ENCODE data around the gene ESRRB.

ESRRB gene

GRCh38 chr14:76352639-76353281 is 23.2 kb upstream of the ESRRB start:
- DNase-seq, result peak; percentile 41

DNA sequence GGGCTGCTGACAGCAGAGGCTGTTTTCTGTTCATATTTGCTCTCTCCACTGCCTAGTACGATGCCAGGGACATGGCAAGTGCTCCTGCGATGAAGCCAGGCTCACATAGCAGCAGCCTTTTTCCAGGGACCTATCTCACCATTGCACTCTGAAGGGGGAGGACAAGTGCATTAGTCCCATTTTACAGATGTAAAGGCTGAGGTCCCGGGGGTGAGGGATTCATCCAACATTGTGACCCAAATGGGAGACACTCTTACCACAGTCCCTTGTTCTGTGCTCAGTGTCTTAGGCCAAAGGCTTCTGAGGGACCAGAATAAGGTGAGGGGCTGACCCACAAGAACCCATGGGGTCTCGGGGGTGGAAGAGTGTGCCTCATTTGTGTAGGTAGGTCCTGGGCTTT is 21.6 kb upstream of the ESRRB start:
- DNase-seq, result no peak

DNA sequence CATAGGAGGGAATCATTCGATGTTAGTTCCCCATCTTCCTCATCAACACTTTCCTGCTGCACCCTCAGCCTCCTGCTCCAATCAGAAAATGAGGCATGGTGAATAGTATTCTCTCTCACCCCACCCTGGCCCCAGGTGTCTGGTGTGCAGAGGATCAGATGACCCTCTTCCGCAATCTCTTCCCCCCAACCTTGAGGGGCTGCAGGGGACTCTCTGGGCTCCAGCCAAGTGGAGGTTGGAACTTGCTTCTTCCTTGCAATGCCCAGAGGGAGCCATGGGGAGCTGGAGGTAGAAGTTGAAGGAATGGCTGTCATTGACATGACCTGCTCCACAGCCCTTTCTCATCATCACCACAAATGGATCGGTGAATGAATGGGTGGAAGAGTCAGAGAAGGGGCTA is 20.2 kb upstream of the ESRRB start:
- no peak for DNase-seq

DNA sequence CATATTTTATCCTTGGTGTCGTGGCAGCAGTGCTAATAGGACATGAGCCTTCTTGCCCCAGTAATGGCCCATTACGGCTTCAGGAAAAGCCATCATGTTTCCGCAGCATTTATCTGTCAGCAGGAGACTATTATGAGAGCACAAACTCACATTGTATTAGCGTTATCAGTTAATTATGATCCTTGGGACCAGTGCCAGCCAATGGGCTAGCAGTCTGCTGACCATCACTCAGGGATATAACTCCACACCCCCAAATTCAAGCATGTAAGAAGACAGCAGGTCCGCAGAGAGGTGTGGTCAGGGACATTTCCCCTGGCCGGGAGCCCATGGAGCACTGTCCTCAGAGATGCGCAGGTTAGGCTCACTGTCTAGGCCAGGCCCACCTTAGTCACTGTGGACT is 4.9 kb upstream of the ESRRB start:
- no peak for DNase-seq

DNA sequence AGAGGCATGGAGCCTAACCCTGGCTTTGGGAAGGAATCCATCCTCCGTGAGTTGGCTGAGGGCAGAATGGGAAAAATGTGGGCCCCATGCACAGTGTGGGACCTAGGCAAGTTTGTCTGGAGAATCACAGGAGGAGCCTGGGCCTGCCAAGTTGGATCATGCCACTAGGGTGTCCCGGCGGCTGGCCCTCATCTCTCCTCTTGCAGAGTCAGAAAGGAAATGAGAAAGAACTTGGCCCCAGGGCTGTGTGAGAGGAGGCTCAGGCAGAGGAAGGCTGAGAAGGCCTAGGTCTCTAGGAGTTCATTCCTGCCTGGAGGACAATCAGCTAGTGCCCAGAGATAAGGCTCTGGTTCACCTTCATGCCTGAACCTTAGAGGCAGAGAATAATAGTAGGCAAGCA is 2.5 kb upstream of the ESRRB start:
- no peak for DNase-seq

DNA sequence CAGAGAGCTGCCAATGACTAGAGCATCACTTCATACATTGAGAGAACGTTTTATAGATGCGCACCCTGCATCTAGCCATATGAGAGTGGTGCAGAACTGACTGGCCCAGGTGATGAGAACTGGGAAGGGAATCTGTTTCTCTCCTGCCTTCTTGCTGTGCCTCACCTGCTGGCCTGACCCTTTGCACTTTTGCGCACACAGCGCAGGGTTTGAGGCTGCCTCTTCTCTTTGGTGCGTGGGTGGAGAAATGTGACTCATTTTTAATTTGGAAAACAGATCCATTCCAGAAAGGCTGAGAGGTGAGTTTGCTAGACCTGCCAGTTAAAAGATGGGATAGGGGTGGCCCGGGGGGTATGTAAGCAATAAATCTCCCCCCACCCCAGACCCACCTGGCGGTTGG is 453 bp upstream of the ESRRB start:
- no peak for DNase-seq

DNA sequence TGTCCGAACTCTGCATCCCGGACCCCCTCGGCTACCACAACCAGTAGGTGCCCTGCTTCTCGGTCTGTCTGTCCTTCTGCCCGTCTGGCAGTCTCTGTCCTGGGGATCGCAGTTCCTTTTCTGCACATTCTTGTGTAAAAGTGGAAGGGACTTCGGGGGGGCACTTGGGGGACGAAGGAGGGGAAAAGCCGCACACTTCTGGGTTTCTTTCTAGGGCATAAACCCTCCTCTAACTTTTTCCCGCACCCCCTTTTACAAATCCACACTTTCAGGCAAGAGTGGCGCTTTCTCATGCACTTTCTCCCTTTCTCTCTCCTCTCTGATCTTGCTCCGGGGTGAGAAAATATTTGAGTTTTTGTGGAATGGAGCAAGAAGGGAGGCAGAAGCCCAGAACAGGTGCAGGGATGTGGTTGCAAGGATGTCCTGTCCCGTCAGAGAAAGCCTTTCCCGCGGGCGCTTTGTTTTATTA is 506 bp downstream of the ESRRB start:
- no peak for DNase-seq

DNA sequence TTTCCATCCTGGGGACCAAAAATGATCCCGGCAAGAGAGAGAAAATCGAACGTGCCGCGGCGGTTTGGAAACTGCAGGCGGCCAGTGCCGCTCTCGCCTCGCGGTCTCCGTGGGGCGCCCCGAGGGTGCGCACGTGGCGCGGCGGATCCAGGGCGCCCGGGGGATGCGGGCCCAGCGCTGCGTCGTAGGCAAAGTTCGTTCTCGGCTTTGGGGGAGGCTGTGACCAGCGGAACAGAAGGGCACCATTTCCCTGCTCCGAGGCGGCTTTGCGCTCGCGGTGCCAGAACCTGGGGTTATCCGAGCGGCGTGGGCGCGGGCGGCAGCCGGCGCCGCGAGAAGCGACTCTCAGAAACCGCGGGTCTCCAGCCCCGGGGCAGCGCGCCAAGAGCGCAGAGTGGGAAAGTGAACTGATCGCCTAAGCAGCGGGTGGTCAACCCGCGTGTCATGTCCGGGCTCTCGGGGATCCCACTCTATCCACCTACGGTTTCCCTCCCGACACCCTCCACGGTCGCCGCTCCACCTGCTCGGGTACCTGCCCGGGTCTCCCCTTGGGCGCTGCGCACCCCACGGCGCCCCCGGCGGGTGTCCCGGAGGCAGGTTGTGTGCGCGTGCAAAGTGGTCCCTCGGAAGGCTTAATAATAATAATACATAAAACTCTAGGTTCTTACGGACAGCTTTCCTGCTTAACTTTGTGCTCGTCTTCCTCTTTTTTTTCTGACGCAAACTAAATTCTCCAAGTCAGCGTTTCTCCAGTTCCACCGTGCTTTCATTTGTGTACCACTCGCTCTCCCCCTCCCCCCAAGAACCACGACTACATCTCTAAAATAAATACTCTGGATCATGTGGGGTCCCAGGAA is 1.2 kb downstream of the ESRRB start:
- no peak for DNase-seq

DNA sequence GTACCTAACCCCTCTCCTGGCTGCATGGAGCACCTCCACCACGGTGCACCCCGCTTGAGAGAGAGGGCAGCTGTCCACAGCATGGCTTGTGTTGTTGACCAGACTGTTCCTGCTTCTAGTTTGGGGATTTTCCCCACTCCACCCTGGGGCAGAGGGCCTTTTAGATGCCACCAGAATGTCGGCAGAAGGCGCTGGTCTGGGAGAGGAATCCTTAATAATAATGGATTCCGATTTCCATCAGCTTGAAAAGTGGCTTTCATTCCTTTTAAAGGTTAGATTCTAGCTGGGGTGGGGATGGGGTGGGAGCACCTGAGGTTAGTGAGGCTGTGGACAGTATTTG is 1.8 kb downstream of the ESRRB start:
- DNase-seq, result no peak

DNA sequence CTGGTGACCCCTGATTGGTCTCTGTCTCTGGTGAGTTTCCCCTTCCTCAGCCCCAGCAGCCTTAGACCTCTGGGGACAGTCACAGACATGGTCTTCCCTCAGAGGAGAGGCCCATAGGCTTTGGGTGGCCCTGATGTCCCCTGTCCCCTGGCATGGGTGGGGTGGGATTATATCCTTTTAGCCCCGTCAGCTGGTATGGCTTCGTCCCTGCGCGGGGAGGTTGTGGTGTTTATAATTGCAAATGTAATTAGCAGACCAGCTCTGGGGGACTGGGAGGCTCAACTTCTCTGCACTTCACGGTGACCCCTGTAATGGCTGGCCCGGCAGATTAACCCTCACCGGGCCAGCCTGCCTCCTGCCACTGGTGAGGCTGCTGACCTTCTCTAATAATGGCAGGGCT is 5.1 kb downstream of the ESRRB start:
- no peak for DNase-seq

DNA sequence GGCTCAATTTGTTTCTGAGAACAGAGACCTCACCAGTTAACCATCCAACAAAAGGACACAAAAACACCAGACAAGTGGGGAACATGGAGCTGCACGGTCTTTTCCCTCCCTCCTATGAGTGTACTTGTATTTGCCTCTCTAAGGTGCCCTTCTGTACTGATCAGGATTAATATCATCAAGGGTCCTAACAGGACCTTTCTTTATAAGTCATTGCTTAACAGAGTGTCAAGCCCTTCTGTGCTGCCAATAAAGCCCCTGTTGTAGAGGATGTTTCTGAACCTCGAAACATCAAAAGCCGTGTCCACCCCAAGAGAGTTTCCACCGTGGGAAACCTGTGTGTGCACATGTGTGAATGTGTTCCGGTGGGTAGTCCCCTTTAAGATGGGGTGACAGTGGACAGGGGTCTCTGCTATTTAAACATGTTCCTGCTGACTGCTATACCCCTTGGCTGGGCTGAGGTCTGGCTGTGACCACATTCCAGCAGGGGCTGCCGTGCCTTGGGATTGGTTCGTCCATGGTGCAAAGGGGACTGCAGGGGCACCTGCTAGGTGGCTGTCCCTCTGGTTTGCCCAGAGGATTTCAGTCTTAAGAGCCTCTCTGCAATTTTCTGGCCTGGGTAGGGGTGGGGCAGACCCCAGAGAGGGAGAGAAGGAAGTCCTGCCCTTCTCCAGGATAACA is 6.0 kb downstream of the ESRRB start:
- no peak for DNase-seq

GRCh38 chr14:76382495-76382832 is 6.5 kb downstream of the ESRRB start:
- no peak for DNase-seq

- no peak for DNase-seq
These were observed 9.5 kb downstream of the ESRRB start for GRCh38 chr14:76385435-76385834.

DNA sequence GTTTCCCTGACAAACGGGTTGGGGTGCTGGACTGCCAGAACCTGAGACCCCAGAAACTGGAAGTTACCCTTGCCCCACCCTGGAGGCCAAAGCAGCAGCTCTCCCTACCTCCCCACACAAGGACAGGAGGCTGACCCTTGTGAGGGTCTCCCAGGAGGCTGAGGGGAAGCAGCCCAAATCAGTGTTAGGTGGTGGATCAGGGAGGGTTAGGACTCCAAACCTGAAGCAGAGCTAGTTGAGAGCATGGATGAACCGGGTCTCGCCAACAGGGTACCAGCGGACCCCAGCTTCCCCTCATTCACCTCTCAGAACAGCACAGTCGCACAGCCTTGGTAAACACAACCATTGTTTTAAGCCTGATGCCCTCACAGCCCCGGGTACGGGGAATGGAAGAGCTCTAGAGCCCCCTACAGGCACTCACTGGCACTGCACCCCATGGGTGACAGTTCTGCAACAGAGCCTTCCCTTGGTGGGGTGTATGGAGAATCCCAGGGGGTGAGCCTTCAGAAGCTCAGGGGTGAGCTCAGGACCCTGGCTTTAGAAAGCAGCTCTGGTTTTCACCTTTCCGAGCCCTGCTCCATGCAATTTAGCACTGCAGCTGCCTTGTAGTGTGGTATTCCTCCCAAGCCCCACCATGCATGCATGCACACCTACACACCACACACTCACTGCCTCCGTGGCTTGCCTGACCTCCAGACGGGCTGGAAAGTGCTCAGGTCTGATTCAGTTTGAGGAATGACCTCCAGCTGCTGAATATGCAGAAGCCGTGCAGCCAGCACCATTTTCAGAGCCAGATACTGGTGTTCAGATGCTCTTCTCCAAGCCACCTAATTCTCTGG is 11.2 kb downstream of the ESRRB start:
- DNase-seq, result peak; percentile 58

DNA sequence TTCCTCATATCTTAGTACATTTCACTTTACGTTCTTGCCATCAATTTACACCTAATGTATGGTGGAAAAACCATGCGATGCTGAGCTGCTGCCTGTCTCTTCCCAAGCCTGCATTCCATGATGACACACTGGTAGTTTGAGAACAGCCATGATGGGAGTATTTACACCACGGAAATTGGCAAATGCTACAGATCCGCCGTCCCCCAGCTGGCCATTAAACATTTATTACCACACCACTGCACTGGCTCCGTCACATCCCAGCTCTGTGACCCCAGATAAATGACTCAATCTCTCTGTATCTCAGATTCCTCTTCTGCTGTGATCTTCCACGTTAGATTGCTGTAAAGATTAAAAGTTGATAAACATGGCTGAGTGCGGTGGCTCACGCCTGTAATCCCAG is 13.9 kb downstream of the ESRRB start:
- no peak for DNase-seq

GRCh38 chr14:76390621-76391020 is 14.7 kb downstream of the ESRRB start:
- no peak for DNase-seq

DNA sequence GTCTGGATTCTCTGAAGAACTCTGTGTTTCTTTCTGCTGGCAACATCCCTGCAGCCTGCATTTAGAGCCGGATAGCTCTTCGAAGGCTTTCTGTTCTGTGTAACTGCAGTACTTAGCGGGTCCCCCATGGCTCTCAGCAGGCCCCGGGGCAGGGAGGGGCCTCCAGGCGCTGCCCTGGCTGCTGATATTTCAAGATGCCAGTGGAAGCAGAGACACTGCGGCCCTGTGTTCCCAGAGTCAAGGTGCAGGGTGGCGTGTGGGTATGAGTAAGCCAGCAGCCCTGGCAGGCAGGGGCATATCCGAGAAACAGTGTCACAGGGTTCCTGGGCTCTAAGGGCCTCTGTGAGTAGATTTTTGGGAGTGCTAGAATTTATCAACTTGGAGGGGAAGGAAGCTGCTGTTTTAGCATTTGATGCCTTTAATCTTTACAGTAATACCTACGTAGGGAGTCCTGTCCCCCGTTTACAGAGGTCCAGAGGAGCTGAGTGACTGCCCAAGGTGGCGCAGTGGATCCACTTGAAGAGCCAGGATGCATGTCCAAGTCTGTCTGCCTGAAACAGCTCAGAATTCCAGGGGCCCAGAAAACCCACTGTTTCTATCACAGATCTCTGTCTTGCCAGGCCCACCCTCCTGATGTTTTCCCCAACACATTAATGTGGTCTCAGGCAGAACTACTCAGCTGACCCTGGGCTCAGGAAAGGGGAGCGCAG is 16.2 kb downstream of the ESRRB start:
- no peak for DNase-seq

GRCh38 chr14:76394569-76394968 is 18.6 kb downstream of the ESRRB start:
- no peak for DNase-seq

DNA sequence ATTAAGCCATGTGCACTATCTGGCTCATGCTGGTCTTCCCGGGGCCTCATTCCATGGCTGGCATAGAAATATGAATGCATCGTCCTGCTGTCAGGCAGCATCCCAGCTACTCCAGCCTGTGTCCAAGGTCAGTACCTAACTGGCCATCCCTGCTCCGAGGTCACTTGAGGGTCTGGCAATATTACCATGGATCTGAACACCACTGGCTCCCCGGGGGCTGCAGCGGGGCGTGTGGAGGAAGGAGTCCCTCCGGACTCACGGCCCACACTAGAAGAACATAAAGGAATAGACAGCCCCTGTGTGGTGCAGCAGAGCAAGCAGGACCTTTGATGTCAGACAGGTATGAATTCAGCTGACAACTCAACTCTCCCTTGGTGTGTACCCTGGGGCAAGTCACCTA is 19.2 kb downstream of the ESRRB start:
- no peak for DNase-seq

DNA sequence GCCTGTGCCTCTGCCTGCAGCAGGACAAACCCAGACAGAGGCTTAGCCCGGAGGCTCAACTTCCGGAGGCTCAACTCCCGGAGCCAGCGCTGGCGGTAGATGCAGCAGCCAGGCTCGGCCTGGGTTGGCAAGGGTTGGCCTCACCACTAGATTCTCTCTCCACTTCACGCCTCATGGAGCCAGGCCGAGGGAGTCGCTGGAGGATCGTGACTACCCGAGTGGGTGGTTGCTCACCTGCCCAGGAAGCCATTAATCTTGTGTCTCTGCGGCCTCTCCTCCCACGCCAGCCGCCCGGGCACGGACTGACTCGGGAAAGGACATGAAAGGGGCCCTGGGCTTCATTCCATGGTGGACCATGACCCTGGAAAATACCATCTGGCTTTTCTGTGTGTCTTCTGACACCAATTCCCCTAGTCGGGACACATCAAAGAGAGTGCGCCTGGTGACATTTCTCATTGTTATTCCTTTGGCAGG is 20.8 kb downstream of the ESRRB start:
- DNase-seq, result no peak

DNA sequence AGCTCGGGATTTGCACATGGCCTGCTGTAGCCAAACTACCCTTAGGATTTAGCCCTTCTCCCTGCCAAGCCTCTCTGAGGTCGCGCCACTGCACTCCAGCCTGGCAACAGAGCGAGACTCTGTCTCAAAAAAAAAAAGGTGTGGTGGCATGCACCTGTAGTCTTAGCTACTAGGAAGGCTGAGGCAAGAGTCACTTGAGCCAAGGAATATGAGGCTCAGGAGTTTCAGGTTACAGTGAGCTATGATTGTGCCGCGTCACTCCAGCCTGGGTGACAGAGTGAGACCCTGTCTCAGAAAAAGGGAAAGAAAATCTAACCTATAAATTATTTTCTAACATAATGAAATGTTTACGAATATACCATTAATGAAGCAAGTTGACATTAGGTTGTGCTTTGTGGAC is 29.7 kb downstream of the ESRRB start:
- no peak for DNase-seq

- no peak for DNase-seq
These were observed 31.7 kb downstream of the ESRRB start for GRCh38 chr14:76407449-76408150.
